NOMO-1 treated with DMSO at 0.1 percent for 48 hours (cell line): ENCODE measurements around the gene GPR39.

Source experiments
- DNase-seq: peaks from one replicate; lab custom pipeline; 2025; ENCODE audit not compliant: unreplicated experiment; lab: John Stamatoyannopoulos, UW

The GPR39 gene

GRCh38 chr2:132597166-132597565 lies 180.6 kb downstream of the GPR39 start:
- DNase-seq, result no peak

GRCh38 chr2:132597831-132598230 lies 181.2 kb downstream of the GPR39 start:
- DNase-seq, result no peak

GRCh38 chr2:132598536-132598935 lies 181.9 kb downstream of the GPR39 start:
- no peak for DNase-seq

- no peak for DNase-seq
Observed at GRCh38 chr2:132599556-132599955, 183.0 kb downstream of the GPR39 start.

DNA sequence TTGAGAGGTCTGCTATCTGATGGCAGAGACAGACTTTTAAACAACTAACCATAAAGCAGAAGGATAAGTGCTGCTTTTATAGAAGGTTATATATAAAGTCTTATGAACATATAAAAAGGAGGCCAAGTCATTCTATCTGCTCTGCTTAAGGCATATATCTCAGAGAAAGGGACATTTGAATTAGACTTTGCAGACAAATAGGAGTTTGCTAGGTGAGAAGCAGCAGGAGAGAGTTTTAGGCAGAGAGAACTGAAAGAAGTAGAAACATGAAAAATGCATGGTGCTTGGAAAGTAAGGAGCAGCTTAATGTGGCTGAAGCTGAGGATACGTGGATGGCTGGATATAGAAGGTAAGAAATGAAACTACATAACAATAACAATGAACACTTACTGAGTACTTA lies 188.0 kb downstream of the GPR39 start:
- no peak for DNase-seq

GRCh38 chr2:132605236-132606180 lies 188.9 kb downstream of the GPR39 start:
- no peak for DNase-seq

DNA sequence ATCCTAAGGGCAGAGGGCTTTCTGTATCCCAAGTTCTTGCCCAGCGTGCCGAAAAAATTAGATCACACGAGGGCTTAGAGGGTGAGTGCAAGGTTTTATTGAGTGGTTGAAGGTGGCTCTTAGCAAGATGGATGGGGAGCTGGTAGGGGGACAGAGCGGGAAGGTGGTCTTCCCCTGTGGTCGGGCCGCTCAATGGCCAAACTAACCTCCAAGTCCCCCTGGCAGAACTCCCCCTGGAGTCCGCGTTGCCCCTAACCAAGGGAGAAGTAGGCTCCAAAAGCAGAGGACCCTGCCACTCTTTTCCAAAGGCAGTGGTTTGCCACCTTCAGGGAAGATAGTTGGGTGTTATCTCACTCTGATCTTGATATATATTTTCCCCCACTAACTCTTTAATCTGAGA lies 190.0 kb downstream of the GPR39 start:
- DNase-seq, result no peak

- no peak for DNase-seq
Observed at GRCh38 chr2:132607426-132608090, 191.0 kb downstream of the GPR39 start.

DNA sequence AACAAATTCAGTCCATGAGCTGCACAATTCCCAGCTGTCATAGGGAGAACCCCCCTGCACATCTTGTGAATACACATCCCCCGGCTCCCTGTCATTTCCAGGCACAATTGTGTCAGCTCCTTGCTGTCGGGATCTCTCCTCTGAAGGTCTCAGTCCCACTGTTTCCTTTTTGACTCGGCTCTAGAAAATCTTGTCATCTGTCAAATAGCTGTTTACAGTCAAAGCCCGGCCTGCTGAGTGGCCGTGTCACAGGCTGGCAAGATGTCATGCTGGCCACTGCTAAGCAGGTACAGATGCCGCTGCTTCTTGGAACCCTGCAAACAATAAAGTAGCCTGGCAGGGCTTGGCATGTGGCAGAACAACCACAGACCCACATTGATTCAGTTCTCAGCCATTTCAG lies 191.7 kb downstream of the GPR39 start:
- DNase-seq, result no peak

GRCh38 chr2:132609101-132609890 lies 192.7 kb downstream of the GPR39 start:
- DNase-seq, result no peak

DNA sequence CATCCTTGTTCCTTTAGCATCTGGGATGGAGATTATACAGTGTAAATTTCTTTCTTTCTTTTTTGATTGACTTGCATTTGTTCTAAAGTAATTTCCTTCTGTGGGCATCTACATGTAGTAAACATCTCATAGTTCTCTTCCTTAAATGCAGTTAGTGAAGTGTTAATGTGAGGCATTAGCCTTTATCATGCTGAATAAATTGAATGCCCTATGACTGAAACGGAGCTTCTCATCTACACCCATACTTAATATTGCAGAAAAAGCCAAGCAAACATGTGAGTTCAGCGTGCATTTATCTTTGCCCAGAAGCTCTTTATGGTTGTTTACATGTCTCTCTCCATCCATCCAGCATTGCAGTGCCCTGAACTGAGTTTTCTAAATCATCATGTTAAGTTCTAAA lies 195.1 kb downstream of the GPR39 start:
- DNase-seq, result no peak

DNA sequence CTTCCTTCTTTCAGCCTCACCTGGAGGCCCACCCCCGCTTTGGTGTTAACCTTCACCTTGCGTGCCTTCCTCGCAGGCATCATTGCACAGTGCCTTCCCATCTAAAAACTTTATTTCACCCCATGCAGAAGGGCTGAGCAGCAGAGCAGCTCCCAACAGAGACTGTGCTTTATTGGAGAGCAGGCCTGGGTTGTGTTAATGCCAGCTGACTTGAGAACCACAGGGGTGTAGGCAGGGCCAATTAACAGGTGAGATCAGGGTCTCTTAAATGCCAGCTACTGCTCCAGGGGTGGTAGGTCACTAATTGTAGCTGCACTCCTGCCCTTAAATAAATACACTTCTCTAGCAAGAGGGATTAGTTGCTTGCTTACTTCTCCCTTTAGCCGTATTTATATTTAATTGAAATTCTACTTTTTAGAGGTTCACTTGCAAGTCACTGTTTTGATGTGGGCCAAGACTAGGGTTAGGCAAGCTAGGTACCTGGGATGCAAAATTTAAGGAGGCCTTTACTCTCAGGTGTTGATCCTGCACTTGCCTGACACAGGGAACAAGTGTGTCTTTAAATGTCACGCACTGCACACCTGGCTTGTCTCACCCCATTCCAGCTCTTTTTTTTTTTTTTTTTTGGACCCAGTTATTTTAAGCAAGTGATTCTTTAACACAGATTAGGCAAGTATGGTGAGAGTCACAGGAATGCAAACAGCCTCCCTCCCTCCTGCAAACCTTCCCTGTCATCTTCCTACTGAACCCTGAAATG lies 198.9 kb downstream of the GPR39 start:
- no peak for DNase-seq

GRCh38 chr2:132617989-132618388 lies 201.4 kb downstream of the GPR39 start:
- no peak for DNase-seq

DNA sequence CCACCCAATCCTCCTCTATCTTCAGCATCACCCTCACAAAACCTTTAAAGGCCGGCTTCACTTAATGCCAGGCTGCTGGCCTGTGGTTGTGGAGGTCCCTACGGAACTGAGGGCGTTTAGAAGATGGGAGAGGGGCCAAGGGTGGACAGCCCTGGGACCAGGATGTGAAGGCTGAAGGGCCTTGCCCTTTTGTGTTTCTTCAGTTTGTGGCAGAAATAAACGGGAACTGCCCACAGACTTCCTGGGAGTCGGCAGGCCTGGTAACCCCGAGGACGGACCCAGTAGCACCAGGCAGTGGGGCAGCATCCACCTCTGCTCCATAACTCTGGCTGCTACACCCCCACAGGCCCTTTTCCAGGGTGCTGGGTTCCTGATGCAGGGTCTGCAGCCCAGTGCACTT lies 202.1 kb downstream of the GPR39 start:
- no peak for DNase-seq

- DNase-seq, result no peak
Observed at GRCh38 chr2:132620115-132620514, 203.5 kb downstream of the GPR39 start.

- DNase-seq, result no peak
Observed at GRCh38 chr2:132621131-132621875, 204.7 kb downstream of the GPR39 start.

- peak; percentile 31 for DNase-seq
Observed at GRCh38 chr2:132623096-132623839, 206.7 kb downstream of the GPR39 start.

DNA sequence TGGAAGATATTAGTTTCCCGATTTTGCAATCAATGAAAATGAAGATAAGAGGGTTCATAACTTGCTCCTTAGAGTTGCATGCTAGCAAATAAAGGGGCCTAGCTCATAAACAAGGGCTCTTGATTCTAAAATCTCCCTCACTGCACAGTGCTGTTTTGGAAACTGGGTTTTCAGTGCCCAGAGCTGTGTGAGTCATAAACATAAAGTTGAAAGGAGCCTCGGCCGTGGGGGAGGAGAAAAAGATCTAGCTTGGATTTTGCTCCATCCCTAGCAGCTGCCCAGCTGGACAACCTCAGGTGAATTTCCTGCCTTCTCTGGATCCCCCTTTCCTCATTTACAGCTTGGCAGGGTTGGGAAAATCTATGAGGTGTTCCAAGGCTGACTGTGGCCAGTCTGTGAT lies 210.9 kb downstream of the GPR39 start:
- no peak for DNase-seq

DNA sequence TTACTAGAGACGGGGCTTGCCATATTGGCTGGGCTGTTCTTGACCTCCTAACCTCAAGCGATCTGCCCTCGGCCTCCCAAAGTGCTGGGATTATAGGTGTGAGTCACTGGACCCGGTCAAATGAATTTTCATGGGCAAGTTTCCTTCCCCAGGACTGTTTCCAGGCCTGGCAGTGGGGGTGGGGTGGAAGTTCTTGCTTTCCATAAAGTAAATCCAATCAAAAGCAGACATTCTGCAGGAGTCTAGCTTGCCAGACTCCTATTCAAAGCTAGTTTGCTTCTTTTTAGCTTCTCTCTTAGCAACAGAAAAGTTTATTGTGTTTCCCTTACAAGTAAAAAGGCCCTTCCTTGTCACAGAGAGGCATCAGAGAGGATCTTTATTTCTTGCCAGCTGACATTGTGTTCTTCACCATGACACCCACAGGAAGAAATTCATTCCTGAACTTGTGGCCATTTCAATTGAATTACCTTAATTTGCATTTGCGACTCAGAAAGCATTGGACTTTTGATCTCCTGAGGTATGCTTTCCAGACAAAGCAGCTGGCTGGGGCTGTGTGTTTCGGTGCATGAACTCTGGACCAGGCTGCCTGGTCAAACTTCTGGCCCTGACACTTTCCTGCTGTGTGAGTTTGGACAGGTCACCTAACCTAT lies 215.5 kb downstream of the GPR39 start:
- no peak for DNase-seq
